Mesendoderm (in vitro differentiated cells): ENCODE data around the gene STK40.

Experiments used
- DNase-seq: peaks from one replicate; pipeline ENCODE4 v3.0.0; 2013
- H2AK5ac ChIP-seq: 2 replicates; pipeline ENCODE4 v1.6.1; 2013; ENCODE audit warnings: low read length, inconsistent platforms
- H2BK120ac ChIP-seq: 2 replicates; pipeline ENCODE4 v1.6.1; 2013; ENCODE audit warnings: low read depth, mild to moderate bottlenecking, low read length, moderate library complexity, mixed read lengths
- H2BK15ac ChIP-seq: replicated peaks from 2 replicates; pipeline ENCODE4 v1.6.1; 2013; ENCODE audit warnings: low read depth, mild to moderate bottlenecking, moderate library complexity
- H2BK5ac ChIP-seq: 2 replicates; pipeline ENCODE4 v1.6.1; 2013; ENCODE audit warnings: low read length, inconsistent platforms
- H3K18ac ChIP-seq: 2 replicates; pipeline ENCODE4 v1.6.1; 2013; ENCODE audit warnings: mild to moderate bottlenecking, low read length, mixed read lengths
- H3K23ac ChIP-seq: one replicate; pipeline ENCODE4 v1.6.1; 2013; ENCODE audit warnings: low read length
- H3K27ac ChIP-seq: 2 replicates; pipeline ENCODE4 v1.5.1; 2013; ENCODE audit warnings: low read depth, mild to moderate bottlenecking, inconsistent platforms, low read length, moderate library complexity
- H3K27me3 ChIP-seq: 2 replicates; pipeline ENCODE4 v1.6.1; 2013; ENCODE audit warnings: low read length, control low read depth, mild to moderate bottlenecking, inconsistent platforms; ENCODE audit not compliant: insufficient read depth, poor library complexity
- H3K36me3 ChIP-seq: 2 replicates; pipeline ENCODE4 v1.6.1; 2013; ENCODE audit warnings: low read length, inconsistent platforms; ENCODE audit not compliant: control insufficient read depth, insufficient read depth
- H3K4ac ChIP-seq: one replicate; pipeline ENCODE4 v1.6.1; 2013; ENCODE audit warnings: low read depth, mild to moderate bottlenecking, low read length, moderate library complexity
- H3K4me1 ChIP-seq: 2 replicates; pipeline ENCODE4 v1.6.1; 2013; ENCODE audit warnings: low read depth, low read length, inconsistent platforms; ENCODE audit not compliant: control insufficient read depth
- H3K4me2 ChIP-seq: 2 replicates; pipeline ENCODE4 v1.6.1; 2013; ENCODE audit warnings: low read length
- H3K4me3 ChIP-seq: 2 replicates; pipeline ENCODE4 v1.5.1; 2013; ENCODE audit warnings: mild to moderate bottlenecking, low read length
- H3K56ac ChIP-seq: one replicate; pipeline ENCODE4 v1.6.1; 2013; ENCODE audit warnings: low read length
- H3K79me1 ChIP-seq: 2 replicates; pipeline ENCODE4 v1.6.1; 2013; ENCODE audit warnings: low read length, inconsistent platforms
- H3K79me2 ChIP-seq: 2 replicates; pipeline ENCODE4 v1.6.1; 2013; ENCODE audit warnings: mild to moderate bottlenecking, low read length; ENCODE audit not compliant: control insufficient read depth, insufficient read depth
- H3K9ac ChIP-seq: 2 replicates; pipeline ENCODE4 v1.6.1; 2013; ENCODE audit warnings: low read length, inconsistent platforms
- H4K5ac ChIP-seq: one replicate; pipeline ENCODE4 v1.6.1; 2013; ENCODE audit warnings: low read length
- H4K8ac ChIP-seq: one replicate; pipeline ENCODE4 v1.6.1; 2013; ENCODE audit warnings: low read depth, mild to moderate bottlenecking, control low read depth, low read length, moderate library complexity
- WGBS: extraction: QIAGEN DNeasy Blood & Tissue Kit; methylation state at CpG from one replicate; pipeline ENCODE4 v1.1.7; 2013; ENCODE audit warnings: low lambda C conversion rate, missing lambda C conversion rate; ENCODE audit not compliant: insufficient coverage; ENCODE audit errors: extremely low coverage; 5-methylcytosine and 5-hydroxymethylcytosine counted together

The STK40 gene

GRCh38 chr1:36414384-36414783 is 28.7 kb upstream of the STK40 start:
- no peak for DNase-seq
- no peaks in the 10 kb centered on the region for H3K79me2 ChIP-seq
- WGBS = no CpG with 5 or more reads among the region's 4 CpGs

DNA sequence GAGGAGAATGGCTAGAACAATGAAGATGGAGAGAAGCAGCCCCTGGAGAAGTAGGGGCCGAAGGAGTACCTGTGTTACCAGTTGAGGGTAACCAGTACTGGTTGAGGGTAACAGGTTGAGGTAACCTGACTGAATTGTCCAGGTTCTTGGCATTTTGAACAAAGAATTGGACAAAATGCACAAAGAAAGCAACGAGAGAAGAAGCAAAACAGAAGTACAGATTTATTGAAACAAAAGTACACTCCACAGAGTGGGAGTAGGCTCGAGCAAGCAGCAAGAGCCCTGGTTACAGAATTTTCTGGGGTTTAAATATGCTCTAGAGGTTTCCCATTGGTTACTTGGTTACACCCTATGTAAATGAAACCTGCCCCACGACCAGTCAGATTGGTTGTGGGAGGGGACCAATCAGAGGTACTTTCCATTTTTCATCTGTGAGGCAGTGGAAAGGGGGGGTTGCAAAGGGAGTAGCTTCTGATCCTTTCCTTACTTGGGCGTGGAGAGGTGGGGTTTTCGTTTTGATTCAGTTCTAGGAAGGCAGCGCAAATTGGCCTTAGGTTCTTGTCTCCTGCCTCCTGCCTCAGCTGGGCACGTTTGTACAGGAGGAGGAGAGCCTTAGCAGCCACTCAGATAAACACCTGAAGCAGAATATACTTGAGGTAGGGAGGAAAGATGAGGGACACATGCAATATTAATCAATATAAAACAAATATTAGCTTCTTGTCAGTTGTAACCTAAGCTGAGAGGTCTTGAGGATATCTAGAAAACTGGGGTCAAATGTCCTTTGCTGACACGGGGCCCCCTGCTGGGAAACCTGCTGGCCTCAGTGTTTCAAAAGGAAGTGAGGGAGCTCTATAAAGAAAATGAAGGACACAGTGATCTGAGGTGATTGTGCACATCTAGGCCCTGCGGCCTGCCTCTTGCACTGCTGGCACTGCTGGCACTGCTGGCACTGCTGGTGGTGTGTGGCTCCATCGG is 26.2 kb upstream of the STK40 start:
- no peaks in the 10 kb centered on the region for H3K27me3 ChIP-seq
- H3K79me2 ChIP-seq = no peaks in the 10 kb centered on the region
- no peak overlapping the region for H4K8ac ChIP-seq
- H3K56ac ChIP-seq = no peak overlapping the region
- no peak overlapping the region for H3K4me3 ChIP-seq
- no peaks in the 10 kb centered on the region for H3K4me1 ChIP-seq
- H3K36me3 ChIP-seq = no peaks in the 10 kb centered on the region
- H4K5ac ChIP-seq = no peak overlapping the region
- no peak overlapping the region for H2BK120ac ChIP-seq
- no CpG with 5 or more reads among the region's 11 CpGs for WGBS
- H3K4me2 ChIP-seq = no peak overlapping the region
- no peak overlapping the region for H3K4ac ChIP-seq
- no peak overlapping the region for H2BK5ac ChIP-seq
- no peak overlapping the region for H2BK15ac ChIP-seq
- no peak overlapping the region for H3K27ac ChIP-seq
- no peak overlapping the region for H3K23ac ChIP-seq
- H3K18ac ChIP-seq = no peak overlapping the region
- no peak overlapping the region for H3K9ac ChIP-seq
- H2AK5ac ChIP-seq = no peak overlapping the region
- no peaks in the 10 kb centered on the region for H3K79me1 ChIP-seq
- DNase-seq = peak; percentile 67

More at GRCh38 chr1:36414384-36414783, 28.7 kb upstream of the STK40 start:
- no peaks in the 10 kb centered on the region for H3K36me3 ChIP-seq
- H3K4ac ChIP-seq = no peak overlapping the region
- no peak overlapping the region for H2AK5ac ChIP-seq
- H3K56ac ChIP-seq = no peak overlapping the region
- H3K9ac ChIP-seq = no peak overlapping the region
- no peak overlapping the region for H4K8ac ChIP-seq
- no peaks in the 10 kb centered on the region for H3K79me1 ChIP-seq
- H3K4me2 ChIP-seq = no peak overlapping the region
- no peak overlapping the region for H3K23ac ChIP-seq
- H3K18ac ChIP-seq = no peak overlapping the region
- H2BK120ac ChIP-seq = no peak overlapping the region
- no peaks in the 10 kb centered on the region for H3K27me3 ChIP-seq
- no peak overlapping the region for H4K5ac ChIP-seq
- H3K4me1 ChIP-seq = no peaks in the 10 kb centered on the region
- no peak overlapping the region for H3K4me3 ChIP-seq
- no peak overlapping the region for H3K27ac ChIP-seq
- H2BK5ac ChIP-seq = no peak overlapping the region
- no peak overlapping the region for H2BK15ac ChIP-seq

DNA sequence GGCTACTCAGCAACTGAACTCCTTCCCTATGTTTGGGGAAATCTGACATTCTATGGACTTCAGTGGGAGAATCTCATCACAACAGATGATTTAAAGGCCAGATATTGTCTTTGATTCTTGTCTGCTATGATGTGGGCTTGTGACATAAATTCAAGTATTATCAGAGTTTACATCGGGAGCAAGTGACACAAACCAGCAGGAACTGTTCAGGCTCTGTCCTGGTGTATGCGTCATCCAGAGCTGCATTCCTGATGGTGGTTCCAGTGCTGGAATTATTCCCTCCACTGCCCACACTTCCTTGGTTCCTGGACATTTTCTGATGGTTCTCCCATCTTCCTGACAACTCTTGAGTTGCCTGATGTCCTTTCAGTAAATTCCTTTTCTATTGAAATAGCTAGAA is 22.8 kb upstream of the STK40 start:
- H2AK5ac ChIP-seq = no peak overlapping the region
- H3K27me3 ChIP-seq = no peaks in the 10 kb centered on the region
- no peak overlapping the region for H4K8ac ChIP-seq
- H3K27ac ChIP-seq = no peak overlapping the region
- H2BK120ac ChIP-seq = no peak overlapping the region
- H3K23ac ChIP-seq = no peak overlapping the region
- no peak overlapping the region for H3K4me2 ChIP-seq
- WGBS = no CpG with 5 or more reads among the region's 2 CpGs
- H3K79me1 ChIP-seq = no peaks in the 10 kb centered on the region
- H3K4ac ChIP-seq = no peak overlapping the region
- no peaks in the 10 kb centered on the region for H3K36me3 ChIP-seq
- no peak overlapping the region for H3K9ac ChIP-seq
- H2BK15ac ChIP-seq = no peak overlapping the region
- H4K5ac ChIP-seq = no peak overlapping the region
- H3K18ac ChIP-seq = no peak overlapping the region
- H3K4me3 ChIP-seq = no peak overlapping the region
- DNase-seq = no peak
- H2BK5ac ChIP-seq = no peak overlapping the region
- no peak overlapping the region for H3K56ac ChIP-seq
- H3K79me2 ChIP-seq = no peaks in the 10 kb centered on the region
- no peaks in the 10 kb centered on the region for H3K4me1 ChIP-seq

- H3K79me1 ChIP-seq = no peaks in the 10 kb centered on the region
- H3K9ac ChIP-seq = no peak overlapping the region
- no peak overlapping the region for H2BK5ac ChIP-seq
- H3K79me2 ChIP-seq = no peaks in the 10 kb centered on the region
- H3K4me3 ChIP-seq = no peak overlapping the region
- no peak overlapping the region for H4K5ac ChIP-seq
- H4K8ac ChIP-seq = no peak overlapping the region
- H3K36me3 ChIP-seq = no peaks in the 10 kb centered on the region
- no peaks in the 10 kb centered on the region for H3K27me3 ChIP-seq
- no peak overlapping the region for H3K4ac ChIP-seq
- no peak overlapping the region for H3K4me2 ChIP-seq
- H3K23ac ChIP-seq = no peak overlapping the region
- H3K27ac ChIP-seq = no peak overlapping the region
- H2BK15ac ChIP-seq = no peak overlapping the region
- H3K56ac ChIP-seq = no peak overlapping the region
- no peak overlapping the region for H2BK120ac ChIP-seq
- no peaks in the 10 kb centered on the region for H3K4me1 ChIP-seq
- no CpG with 5 or more reads among the region's 1 CpG for WGBS
- DNase-seq = no peak
- no peak overlapping the region for H3K18ac ChIP-seq
- H2AK5ac ChIP-seq = no peak overlapping the region
Measured at GRCh38 chr1:36406440-36406839, 20.7 kb upstream of the STK40 start.

- Histone ChIP-seq H4K5ac (no peak overlapping the region), H3K18ac (no peak overlapping the region), H3K4me2 (no peak overlapping the region), H3K4me1 (peaks cover 2% of the 10 kb centered on the region), H3K27ac (no peak overlapping the region), H3K23ac (no peak overlapping the region), H2BK15ac (no peak overlapping the region), H2BK120ac (no peak overlapping the region), H3K79me2 (no peaks in the 10 kb centered on the region), H3K56ac (no peak overlapping the region), H3K79me1 (no peaks in the 10 kb centered on the region), H2BK5ac (no peak overlapping the region), H3K4ac (no peak overlapping the region), H3K4me3 (no peak overlapping the region), H4K8ac (no peak overlapping the region), H3K36me3 (no peaks in the 10 kb centered on the region), H3K27me3 (no peaks in the 10 kb centered on the region), H3K9ac (no peak overlapping the region), H2AK5ac (no peak overlapping the region)
- WGBS = no CpG with 5 or more reads among the region's 4 CpGs
- no peak for DNase-seq
Measured at GRCh38 chr1:36402504-36402890, 16.8 kb upstream of the STK40 start.
